Effector CD8-positive, alpha-beta T cell (primary cell): ENCODE data around the gene RTN4RL1.

ENCODE experiments used
- DNase-seq: peaks from one replicate; lab custom pipeline; 2025; lab: John Stamatoyannopoulos, UW

The RTN4RL1 gene

DNA sequence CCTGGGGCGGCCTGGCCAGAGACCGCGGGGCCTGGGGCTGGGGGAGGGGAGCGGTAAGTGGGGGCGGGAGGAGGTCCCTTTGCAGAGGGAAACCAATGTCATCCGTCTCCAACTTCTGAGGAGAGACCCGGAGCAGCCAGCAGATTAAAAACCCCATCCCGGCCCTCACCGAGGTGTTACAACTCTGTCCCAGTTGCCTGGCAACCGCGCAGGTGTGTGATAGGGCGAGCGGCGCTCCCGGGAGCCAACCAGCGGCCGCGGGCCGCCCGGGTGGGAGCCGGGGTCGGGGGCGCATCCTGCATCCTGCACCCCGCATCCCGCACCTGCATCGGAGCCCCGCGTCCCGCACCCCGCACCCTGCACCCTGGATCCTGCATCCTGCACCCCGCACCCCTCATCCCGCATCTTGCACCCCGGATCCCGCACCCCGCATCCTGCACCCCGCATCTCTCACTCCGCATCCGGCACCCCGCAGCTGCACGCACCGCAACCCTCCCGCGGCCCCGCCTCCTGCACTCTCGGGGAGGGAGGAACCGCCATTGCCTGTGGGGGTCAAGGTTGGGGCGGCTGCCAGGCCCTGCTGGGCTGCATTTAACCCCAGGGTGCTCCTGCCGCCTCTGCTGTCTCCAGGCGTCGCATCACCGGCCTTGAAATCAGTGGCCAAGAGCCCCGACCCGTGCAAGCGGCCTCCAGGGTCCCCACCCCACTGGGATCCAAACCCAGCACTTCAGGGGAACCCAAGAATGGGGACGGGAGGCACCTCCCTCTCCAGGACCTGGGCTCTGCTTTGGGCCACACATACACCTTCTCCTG is 47.3 kb downstream of the RTN4RL1 start:
- no peak for DNase-seq

DNA sequence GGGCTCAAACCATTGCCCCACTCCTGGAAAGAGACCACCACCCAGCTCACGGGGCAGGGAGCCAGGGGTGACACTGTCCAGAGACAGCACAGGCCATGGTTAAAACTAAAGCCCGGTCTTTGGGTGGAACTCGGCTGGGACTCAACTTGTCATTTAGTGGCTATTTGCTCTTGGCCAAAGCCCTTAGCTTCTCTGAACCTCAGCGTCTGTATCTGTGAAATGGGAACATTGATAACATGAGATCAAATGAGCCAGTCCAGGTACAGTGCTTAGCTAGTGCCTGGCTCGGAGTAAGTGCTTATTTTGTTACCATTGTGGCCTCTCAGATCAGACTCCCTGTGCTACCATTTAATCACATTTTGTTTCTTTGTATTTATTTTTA is 48.5 kb downstream of the RTN4RL1 start:
- no peak for DNase-seq

DNA sequence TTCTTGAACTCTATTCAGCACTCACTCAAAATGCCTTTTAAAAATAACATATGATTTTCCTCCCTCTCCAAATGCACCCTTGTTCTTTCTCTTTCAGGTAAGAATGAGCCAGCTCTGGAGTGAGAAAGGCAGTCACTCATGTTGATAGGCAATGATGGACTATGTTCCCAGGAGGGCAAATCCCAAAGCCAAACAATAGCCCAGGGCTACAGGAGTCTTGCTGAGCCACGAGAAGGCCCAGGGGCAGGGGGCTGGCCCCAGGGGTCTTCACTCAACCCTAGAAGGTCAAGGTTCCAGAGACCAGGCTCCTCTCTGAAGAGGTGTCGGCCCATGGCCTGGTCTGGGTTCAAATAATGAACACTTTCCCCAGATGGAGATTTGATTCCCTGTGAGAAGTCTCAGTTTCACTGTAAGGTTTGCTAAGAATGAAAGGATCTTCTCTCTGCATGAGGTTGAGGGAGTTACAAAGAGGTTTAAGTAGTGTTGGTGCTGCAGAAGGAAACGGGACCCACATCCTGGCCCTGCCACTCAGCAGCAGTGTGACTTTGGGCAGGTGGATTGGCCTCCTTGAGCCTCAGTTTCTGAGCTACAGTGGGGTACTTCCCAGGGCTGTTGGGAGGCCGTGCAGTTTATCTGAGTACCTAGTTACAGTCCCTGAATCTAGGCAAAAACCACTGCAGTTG is 49.0 kb downstream of the RTN4RL1 start:
- no peak for DNase-seq

DNA sequence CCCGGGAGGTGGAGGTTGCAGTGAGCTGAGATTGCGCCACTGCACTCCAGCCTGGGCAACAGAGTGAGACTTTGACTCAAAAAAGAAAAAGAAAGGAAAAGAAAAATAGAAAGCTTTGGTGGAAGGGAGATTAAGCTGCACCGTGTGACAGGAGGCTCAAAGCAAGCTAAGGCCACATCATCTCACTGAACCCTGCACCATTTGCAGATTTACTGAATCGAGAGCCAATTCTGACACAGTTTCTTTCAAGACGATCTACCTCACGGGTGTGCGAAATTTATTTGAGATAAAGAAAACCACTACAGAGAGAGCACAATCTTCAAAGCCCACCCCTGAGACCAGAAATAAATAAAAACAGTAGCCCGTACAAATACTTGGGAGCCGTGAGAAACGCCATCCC is 49.6 kb downstream of the RTN4RL1 start:
- no peak for DNase-seq

DNA sequence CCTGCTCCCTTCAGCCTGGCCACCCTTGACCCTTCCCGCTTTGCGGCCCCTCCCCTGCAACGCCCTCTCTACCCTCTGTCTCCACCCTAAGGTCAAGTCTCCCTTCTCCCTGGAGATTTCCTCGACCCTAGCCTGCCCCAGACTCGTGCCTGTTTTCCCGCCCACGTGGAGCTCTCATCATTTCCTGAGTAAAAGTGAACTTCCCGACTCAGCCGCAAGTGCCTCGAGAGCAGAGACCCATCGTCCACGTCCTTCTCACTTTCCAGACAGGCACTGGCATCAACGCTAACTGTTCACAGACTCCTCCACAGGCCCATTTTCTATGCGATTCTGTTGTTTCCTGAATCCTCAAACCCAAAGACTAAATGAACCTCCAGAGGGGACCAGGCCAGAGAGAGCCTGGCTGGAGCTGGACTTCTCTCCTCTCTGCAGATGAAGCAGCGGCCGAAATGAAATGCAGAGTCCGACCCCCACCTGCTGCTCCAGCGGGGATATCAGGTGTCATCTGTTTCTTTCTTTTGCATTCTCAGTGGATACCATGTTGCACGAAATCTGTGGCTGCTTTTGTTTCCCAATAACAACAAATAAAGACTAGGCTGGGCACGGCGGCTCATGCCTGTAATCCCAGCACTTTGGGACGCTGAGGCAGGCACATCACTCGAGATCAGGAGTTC is 52.5 kb downstream of the RTN4RL1 start:
- no peak for DNase-seq

DNA sequence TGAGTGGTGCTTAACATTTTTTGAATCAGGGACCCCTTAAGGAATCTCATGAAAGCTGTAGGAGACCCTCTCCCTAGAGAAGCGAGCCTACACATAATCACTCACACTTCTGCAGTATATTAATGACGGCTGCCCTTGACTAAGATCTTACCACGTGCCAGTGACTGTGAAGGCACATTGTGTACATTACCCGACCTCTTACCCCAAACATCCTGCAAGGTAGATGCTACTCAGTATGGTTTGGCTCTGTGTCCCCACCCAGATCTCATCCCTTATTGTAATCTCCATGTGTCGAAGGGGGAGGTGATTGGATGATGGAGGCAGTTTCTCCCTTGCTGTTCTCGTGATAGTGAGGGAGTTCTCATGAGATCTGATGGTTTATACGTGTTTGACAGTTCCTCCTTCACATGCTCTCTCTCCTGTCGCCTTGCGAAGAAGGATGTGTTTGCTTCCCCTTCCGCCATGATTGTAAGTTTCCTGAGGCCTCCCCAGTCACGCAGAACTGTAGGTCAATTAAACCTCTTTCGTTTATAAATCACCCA is 54.2 kb downstream of the RTN4RL1 start:
- no peak for DNase-seq

DNA sequence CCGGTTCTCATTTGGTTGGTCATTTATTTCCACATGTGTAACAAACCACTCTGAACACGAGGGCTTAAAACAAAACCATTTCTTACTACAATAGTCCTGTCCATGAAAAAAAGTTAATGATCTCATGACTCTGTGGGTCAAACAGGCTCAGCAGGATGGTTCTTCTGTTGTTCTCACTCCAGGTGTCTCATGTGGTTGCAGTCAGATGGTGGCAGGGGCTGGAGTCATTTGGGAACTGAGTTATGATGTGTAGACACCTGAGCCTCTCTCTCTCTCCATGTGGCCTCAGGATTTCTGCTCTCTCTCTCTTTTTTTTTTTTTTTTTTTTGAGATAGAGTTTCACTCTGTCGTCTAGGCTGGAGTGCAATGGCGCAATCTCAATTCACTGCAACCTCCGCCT is 55.4 kb downstream of the RTN4RL1 start:
- no peak for DNase-seq

DNA sequence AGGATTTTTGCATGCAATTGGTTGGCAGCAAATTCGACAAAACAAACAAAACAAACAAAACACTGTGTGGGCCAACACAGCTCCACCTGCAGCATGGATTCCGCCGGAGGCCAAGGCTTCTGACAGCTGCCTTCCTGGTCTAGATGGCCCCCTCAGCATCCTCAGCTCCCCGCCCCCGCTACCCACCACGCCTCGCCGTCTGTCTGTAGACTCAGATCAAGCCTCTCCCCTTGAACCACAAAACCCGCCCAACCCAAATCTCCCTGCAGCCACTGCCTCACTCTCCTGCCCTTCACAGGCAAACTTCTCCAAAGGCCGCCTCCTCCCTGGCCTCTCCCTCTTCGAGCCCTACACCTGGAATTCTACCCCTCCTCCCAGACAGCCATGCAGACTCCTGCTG is 57.9 kb downstream of the RTN4RL1 start:
- no peak for DNase-seq

DNA sequence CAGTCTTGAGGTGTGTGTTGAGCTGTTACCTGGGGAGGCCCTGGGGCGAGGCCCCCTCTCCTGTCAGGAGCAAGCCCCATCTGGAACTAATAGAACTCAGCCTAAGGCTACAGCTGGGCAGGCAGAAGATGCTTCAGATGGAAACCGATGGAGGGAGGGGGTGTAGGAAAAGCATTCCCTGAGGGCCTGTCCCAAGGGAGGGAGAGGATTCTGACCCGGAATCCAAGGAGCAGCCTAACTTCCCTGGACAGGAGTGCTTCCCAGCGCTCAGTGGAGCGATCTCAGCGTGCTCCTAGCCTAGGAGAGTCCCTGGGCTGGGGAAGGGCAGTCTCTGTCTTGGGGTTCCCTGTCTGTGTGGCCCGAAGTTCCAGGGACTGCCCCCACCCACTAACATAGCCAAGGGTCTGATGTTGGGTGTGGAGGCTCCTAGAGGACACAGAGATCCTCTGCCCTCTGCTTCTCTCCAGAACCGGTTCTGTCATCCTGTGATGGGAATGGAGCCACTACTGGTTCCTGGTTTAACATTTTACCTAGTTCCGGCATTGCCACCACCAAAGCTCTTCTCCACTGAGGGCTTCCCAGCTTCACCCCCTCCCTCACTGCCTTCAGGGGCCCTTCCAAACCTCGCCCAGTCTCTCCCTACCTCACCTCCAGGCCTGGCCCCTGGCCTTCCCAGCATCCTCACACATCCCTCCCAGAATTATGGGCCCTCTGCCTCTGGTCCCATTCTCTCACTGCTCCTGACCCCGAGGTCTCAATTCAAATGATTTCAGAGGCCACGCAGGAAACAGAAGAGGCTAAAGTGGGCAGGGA is 58.7 kb downstream of the RTN4RL1 start:
- DNase-seq = no peak

DNA sequence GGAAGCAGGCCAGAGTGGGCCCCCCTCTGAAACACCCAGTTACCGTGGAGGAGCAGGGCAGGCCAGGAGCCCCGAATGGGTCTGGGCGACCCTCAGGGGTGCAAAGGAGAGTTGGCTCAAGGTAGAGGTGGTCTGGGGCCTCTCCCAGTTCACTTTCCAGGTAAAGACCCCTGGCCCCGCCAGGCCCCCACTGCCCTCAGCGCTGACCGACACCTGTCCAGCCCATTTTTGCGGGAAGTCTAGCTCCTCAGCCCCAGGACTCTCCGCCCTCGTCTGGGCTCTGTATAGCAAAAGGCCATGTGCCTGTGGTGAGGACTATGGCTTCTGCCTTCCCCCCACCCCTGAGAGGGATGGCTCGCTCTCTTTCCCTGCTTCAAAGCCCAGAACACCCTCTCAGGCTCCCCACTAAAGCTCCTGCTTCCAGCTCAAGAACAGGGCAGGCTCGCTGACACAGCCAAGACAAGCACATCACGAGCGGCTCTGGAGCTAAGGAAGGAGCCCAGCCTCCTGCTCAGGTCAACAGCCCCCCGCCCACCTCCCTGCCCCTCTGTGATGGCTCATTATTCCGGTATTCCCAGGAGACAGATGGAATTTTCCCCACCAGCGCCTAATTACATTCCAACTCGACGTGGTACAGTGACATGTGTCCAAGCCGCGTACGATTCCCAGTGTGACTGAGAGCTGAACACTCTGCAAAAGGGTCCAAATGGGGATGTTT is 59.4 kb downstream of the RTN4RL1 start:
- no peak for DNase-seq

DNA sequence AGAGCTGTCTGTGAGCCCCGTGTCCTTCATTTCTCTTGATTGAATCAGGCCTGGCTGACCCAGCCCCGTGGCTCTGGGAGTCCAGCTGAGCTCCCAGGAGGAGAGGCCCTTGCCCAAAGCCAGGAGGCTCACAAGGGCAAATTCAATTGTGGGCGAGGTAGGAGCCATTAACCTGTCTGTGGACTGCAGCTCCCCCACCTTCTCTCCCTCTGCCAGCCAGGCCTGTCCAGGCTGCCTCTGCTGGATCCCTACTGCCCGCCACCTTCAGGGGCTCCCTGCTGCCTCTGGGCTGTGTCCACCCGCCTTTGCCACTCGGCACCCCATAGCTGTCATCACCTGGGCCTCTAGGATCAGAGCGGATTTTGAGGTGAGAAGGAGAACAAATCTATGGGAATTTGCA is 61.9 kb downstream of the RTN4RL1 start:
- no peak for DNase-seq

DNA sequence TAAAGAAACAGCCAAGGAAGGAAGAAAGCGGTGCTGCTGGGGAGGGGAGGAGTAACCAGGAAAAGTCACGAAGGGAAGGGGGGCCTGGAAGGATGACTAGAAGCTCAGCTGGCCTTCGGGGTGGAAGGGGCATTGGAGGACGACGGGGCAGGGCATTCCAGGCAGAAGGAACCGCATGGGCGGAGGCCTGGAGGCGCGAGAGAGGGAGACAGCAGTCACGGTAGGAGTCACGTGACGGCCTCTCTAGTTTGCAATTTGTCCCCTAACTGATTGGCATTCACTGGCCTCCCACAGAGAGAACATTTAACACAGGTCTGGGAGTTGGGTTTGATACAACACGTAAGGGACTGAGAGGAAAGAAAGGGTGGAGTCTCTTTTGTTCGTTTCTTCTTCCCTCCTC is 63.9 kb downstream of the RTN4RL1 start:
- DNase-seq = no peak

DNA sequence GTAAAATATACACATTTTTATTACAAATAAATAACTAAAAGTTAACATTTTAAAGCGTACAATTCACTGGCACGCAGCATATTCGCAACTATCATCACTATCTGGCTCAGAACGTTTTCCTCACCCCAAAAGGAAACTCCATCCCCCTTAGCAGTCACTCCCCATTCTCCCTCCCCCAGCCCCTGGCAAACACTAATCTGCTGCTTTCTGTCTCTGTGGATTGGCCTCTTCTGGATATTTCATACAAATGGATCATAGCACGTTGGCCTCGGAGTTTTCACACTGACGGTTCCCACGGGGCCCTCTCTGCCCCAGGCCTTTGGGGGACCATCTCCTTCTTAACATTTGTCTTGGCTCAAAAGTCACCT is 64.6 kb downstream of the RTN4RL1 start:
- no peak for DNase-seq

DNA sequence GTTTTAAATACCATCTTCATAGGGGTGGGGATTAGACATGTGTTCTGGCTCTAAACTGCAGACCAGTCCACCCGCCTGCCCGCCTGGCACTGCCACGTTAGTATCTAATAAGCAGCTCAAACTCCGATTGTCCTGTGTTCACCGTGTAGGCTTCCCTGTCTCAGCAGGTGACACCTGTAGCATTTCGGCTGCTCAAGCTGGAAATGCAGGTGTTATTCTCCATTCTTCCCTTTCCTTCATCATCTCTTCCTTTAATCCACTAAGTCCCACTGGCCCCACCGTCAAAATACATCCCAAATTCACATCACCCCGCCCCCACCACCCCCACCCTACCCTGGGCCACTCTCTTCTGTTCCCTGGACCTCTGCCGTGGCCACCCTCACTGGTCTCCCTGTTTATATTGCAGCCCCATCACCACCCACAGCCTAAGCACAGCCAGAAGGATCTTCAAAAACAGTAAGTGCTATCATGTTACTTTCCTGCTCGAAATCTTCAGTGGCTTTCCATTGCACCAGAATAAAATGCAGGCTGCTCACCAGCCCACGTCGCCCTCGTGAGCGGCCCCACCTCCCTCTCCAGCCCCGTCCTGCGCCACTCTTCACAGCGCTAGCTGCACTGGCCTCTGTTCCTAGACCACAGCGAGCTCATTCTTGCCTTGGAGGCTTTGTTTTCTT is 65.1 kb downstream of the RTN4RL1 start:
- DNase-seq = no peak

DNA sequence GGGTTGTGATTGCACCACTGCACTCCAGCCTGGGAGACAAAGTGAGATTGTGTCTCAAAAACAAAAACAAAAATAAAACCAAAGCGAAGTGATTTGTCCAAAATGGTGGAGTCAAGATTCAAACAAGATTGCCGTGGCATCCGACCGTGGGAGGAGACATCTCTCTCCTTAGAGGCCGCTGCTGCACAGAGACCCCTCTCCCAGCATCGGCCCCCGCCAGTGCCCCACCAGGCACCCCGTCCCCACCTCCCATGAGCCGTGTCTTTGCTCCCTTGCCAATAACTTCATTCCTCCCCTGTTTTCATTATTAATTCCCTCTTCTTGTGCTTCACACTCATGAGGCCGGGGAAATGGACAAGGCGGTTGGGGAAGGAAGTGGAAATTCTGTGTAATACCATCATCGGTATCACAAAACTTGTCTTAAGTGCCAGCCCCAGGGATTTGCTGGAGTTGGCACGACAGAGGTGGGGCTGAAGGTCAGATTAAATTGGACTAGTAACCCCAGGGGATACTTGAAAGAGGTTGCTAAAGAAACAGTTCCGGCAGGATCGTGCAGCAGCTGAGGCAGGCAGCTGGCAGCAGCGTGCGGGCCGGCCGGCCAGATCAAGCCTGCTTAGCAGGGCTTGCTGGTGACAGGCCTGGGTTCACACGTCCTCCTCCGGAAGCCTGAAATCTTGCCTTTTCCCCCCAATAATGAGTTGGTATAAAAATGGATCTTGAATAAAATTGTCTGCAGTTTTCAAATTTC is 66.8 kb downstream of the RTN4RL1 start:
- DNase-seq = no peak

DNA sequence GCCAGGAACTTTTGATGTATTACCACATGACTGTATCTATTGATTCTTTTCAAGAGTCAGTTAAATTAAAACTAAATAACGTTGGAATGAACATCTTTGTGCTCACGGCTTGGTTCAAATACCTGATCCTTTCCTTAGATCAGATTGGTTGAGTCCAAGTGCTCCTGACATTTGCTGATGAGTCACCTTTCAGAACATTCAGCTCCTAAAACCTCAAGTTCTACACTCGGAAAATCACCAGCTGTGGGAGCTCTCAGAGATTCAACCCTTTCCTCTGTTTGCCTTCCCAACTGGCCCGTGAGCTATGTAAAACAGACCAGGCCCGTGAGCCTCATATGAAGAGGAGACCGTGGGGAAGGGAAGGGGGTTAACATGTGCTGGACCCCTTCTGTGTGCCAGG is 68.1 kb downstream of the RTN4RL1 start:
- no peak for DNase-seq

DNA sequence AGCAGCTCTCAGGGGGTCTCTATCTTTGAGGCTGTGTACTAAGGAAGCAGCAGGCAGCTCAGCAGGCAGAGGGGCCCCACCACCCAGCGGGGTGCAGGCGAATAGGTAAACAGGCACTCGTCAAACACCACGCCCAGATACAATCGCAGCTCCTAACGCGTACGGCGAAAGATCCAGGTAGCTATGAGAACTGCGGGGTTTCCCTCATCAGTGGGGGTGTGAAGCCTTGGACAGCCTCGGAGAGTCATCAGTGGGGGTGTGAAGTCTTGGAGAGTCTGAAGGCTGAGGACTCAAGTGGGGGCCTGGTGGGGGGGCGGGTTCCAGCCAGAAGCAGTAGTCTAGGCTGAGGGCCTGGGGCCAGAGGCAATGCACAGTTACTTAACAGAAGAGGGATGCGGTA is 69.0 kb downstream of the RTN4RL1 start:
- no peak for DNase-seq

DNA sequence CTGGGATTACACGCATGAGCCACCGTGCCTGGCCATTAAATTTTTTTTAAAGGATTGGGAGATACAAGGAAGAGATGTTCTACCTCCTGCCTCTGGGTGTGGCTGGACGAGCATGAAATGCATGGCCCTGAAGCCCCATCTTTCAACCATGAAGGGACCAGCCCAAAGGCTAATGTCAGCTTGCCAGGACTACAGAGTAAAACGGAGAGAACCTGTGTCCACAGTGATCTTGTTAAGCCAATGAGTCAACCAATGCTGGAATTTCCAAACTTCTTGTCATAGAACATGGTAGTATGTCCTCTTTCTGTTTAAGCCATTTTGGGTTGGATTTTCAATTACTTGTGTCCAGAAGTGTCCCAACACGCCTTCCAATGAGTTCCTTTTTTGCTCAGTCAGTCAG is 71.3 kb downstream of the RTN4RL1 start:
- DNase-seq = no peak

DNA sequence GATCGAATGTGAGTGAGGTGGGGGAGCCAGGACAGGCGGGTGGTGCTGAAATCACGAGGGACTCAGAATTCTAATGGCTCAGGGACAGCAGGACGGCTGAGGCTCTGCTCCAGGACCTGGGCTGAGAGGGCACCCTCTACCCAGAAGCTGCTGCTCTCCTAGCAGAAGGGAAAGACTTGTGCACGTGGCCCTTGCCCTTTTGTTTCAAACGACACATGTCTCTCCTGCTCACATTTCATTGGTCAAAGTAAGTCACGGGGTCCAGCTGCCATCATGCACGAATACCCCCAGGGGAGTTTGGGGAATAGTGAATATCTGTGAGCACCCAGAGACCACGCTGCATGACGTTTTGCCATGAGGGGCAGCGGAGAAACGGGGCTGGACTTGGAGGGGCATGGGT is 73.2 kb downstream of the RTN4RL1 start:
- DNase-seq = no peak

DNA sequence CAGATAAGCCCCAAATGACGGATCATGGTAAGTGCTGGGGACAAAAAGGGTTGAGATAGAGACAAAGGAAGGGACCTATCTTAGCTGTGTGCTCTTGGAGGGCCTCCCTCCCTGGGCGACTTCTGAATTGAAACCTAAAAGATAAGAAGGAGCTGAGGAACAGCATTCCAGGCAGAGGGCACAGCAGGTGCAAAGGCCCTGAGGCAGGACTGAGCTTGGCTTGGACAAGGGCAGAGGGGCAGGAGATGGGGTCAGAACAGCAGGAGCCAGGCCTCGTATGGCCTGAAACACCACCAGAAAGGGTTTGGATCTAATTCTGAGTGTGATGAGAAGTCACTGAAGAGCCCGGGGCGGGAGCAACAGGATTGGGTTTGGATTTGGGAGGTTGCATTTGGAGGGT is 75.4 kb downstream of the RTN4RL1 start:
- DNase-seq = no peak
